NCI-H226 (cell line): Measurements from ENCODE around the gene CBLB.

Source experiments
- DNase-seq: peaks from one replicate; pipeline ENCODE4 v3.0.0-alpha.2; 2015

CBLB gene

GRCh38 chr3:105678017-105678416 is 190.8 kb downstream of the CBLB start:
- no peak for DNase-seq

DNA sequence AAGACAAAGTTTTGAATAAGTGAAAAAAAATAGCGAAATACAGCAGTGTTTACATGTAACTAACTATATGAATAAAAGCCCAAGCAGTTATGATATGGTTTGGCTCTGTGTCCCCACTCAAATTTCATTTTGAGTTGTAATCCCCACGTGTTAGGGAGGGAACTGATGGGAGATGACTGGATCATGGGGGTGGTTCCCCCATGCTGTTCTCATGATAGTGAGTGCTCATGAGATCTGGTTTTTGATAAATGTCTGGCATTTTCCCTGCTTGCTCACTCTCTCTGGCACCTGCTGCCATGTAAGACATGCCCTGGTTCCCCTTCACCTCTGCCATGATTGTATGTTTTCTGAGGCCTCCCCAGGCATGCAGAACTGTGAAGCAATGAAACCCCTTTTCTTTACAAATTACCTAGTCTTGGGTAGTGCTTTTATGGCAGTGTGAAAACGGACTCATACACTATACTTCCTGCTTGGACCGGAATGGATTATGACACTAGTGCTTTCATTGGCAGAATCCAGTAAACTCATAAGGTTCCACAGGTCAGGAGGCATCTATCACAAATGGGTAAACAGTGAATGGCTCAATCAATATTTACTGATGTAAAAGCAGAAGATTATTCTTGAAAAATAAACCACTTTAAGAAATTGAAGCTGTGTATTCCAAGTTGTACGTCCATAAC is 192.1 kb downstream of the CBLB start:
- DNase-seq, result no peak

GRCh38 chr3:105674437-105675065 is 194.3 kb downstream of the CBLB start:
- DNase-seq, result no peak

GRCh38 chr3:105672996-105673395 is 195.8 kb downstream of the CBLB start:
- no peak for DNase-seq

DNA sequence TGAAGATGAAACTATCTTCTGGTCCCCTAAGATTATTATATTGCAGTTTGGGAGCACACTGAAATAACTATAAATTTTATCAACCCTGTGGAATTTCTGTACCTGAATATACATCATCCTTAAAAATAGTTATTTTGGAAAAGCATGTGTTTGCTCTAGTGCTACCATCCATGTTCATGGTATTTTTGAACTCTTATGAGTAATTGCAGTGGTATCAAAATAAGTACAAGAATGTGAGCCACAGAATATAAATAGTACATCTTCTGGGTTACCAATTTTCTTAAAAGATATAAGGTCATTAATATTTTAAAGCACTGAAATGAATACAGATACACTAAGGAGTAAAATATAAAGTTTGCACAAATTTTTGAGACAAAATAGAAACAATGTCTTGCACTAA is 206.5 kb downstream of the CBLB start:
- no peak for DNase-seq

GRCh38 chr3:105661461-105661860 is 207.4 kb downstream of the CBLB start:
- no peak for DNase-seq

GRCh38 chr3:105656651-105657504 is 211.9 kb downstream of the CBLB start:
- DNase-seq, result no peak

DNA sequence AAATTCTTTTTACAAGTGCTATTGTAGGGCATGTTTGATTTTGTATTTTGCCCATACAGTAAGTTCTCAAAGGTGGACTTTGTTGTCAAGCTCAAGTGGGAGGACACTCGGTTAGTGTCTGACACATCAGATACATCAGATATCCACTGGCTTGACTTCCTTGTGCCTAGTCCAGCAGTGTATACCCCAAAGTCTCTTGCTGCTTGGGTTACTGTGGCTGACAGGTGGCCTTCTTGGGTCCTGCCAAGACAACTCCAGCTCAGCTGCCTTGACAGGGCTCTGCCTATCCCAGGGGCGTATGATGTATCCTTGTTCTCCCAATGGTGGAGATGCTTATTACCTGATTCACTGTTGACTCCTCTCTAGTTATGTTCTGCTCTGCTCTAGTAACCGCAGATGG is 214.9 kb downstream of the CBLB start:
- DNase-seq, result no peak

- DNase-seq, result no peak
Observed at GRCh38 chr3:105653166-105653565, 215.6 kb downstream of the CBLB start.

GRCh38 chr3:105649480-105649879 is 219.3 kb downstream of the CBLB start:
- DNase-seq, result no peak

GRCh38 chr3:105647047-105647446 is 221.8 kb downstream of the CBLB start:
- DNase-seq, result peak; percentile 88

DNA sequence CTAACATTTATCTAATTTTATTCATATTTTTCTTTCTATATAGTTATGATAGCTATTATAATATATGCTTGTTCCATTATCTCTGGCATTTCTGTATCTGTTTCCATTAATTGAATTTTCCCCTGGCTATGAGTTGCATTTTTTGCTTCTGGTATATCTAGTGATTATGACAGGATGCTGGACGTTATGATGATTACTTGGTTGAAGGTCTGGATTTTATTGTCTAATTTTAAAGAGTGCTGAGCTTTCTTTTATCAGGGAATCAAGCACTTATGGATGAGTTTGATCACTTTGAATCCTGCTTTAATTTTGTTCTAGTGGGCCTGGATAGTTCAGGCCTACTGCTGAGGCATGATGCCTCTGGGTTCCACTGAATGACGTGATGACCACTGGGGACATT is 229.7 kb downstream of the CBLB start:
- no peak for DNase-seq

- no peak for DNase-seq
Observed at GRCh38 chr3:105634708-105635107, 234.1 kb downstream of the CBLB start.

DNA sequence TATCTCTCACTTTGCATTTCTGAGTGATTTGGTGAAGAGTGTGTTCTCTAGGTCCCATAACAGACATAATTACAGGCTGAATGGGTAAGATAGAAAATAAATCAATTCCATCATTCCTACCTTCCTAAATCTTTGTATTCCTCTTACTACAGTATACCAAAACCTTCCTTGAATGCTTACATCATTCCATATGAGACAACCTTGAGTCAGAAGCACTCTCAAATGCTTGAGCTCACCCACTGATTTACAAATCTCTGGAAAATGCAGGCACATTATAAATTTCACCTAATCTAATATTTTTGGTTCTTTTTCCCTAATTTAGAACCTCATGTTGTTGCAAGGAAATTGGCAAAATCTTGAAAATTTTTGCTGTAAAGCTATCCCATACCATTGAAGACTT is 239.1 kb downstream of the CBLB start:
- no peak for DNase-seq

- DNase-seq, result no peak
Observed at GRCh38 chr3:105626739-105627138, 242.1 kb downstream of the CBLB start.

DNA sequence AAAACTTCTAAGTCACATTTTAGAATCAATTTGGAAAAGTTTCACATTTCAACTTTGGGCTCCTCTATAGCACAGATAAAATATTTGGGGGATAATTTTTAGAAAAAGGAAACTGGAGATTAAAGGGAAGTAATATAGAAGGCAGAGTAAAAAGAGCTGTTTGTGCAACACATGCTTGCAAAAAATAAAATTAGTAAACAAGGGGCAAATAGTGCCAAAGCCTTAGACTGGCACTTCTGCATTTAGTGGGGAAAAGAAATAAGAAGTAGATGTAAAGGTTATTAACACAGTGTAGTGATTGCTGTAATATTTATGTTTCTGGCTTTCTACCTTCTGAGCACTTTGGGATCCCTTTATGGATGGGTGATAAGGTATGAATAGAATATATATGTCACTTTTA is 246.6 kb downstream of the CBLB start:
- no peak for DNase-seq

DNA sequence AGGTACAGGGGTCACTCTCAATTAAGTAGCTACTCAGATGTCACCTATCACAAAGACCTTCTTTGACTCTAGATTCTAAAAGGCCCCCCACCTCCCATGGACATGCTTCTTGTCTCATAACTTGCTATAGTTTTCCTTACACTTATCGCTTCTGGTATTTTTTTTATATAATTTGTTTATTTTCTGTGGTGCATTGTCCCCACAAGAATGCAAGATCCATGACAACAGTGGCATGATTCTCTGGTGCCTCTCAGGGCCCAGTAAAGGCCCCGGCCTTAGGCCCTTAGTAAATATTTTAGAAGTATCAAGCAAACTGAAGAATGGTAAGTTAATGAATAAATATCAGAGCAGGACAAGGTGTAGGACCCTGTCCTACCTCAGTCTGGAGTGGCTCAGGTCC is 248.6 kb downstream of the CBLB start:
- DNase-seq, result no peak

- no peak for DNase-seq
Observed at GRCh38 chr3:105619651-105620050, 249.2 kb downstream of the CBLB start.

- no peak for DNase-seq
Observed at GRCh38 chr3:105618556-105618955, 250.3 kb downstream of the CBLB start.

GRCh38 chr3:105616374-105617121 is 252.3 kb downstream of the CBLB start:
- DNase-seq, result no peak

DNA sequence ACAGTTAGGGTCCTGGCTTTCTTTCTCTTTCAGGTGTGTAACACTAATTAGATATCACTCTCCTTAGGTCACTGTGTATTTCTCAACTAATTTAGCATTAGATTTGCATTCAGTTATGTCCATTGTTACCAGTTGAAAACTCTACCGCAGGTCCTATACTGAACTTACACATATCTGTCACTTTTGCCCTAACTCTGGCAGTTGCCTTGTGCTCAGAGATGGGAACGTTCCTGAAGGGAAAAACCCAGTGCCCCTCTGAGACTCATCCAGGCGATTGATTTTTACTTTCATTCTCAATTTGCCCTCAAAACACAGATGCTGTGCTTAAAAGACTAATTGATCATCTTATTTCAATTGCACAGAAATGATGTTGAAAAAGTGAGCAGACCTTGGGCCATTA is 253.0 kb downstream of the CBLB start:
- DNase-seq, result no peak

DNA sequence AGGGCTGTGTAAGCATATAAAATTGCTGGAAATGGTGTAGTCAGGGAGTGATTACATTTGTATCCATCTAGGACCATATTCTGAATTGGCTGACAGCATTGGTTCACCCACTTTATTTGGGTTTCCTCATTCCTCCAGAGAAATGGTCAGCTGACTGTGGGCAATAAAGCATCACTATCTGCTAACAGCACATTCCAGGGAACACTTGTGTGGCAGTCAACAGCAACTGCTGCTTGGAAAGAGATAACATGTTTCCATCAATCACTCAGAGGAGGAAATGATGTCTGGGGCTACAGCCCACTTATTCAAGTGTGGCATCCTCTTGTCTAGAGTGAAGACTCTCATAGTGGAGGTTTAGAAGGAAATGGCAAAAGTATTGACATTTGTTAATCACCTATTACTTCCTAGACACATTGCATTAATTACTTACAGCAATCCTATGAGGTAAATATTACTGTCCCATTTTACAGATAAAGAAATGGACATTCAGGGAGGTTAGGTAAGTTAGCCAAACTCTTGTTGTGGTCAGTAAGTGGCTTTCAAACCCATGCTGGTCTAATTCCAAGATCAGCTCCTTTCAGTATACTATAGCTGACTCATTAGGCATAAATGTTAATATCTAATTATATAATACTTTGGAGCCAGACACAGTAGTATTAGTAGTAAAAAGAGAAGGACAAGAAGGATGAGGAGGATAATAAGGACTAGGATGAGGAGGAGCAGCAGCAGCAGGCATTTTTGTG is 254.4 kb downstream of the CBLB start:
- DNase-seq, result peak; percentile 62

DNA sequence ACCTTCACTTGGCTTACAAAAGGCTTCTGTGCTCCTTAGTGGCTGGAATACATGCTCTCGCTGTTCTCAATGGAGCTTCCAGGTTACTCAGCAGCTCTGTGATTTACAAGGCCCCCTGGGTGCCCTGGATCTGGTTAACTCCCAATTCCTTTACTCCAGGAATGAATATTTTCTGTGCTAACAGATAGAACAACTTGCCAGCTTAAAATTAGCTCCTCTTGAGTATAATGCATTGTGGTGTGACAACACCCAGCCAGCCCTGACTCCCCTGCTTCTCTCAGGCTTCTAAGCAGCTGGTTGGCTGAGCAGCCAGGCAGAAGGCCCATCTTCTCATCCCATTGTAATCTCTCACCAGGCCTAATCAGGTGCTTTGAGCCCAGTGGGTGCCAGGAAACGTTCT is 255.7 kb downstream of the CBLB start:
- peak; percentile 15 for DNase-seq
